Activated CD8-positive, alpha-beta T cell treated with anti-CD3 and anti-CD28 coated beads, Interleukin-2, amount 10 ng/mL, durations not matched to agents 7 days and 5 days (primary cell): Measurements from ENCODE around the gene SKA2. TPM values are rescaled to one million over a fixed set of nuclear protein-coding genes. Genes with fewer than 3 reads are reported as not detected.
A peak's percentile ranks its signal among the peaks of the same experiment; 100 is the strongest.
"Not testable (repeated sequence)": the region's sequence is repeated elsewhere in the genome, so short reads cannot be mapped to it uniquely, and the experiment has no call there.

Experiments
- ATAC-seq: fragments of 150-1000 bp; cut with Tn5 transposase; one replicate; pipeline ENCODE4 v1.10.0; 2021; ENCODE audit warnings: moderate library complexity
- CTCF ChIA-PET: fragments of 350-600 bp; sonication (Branson Sonifier 250); formaldehyde crosslinking; loops from one replicate; lab custom pipeline; 2021; ENCODE audit warnings: antibody characterized with exemption; lab: Charles Lee
- POLR2A ChIA-PET: fragments of 350-600 bp; sonication (Branson Sonifier 250); formaldehyde crosslinking; loops from one replicate; lab custom pipeline; 2021; ENCODE audit warnings: antibody characterized with exemption; lab: Charles Lee
- DNase-seq: peaks from one replicate; pipeline ENCODE4 v3.0.0-alpha.2; 2020
- H3K27ac Mint-ChIP-seq: one replicate; pipeline ENCODE4 v1.8.0; 2021; ENCODE audit warnings: mild to moderate bottlenecking, mixed read lengths
- H3K27me3 Mint-ChIP-seq: one replicate; pipeline ENCODE4 v1.8.0; 2021; ENCODE audit warnings: low read depth, mixed read lengths
- H3K36me3 Mint-ChIP-seq: one replicate; pipeline ENCODE4 v1.8.0; 2021; ENCODE audit warnings: low read depth, mixed read lengths
- H3K4me1 Mint-ChIP-seq: one replicate; pipeline ENCODE4 v1.8.0; 2021; ENCODE audit warnings: low read depth, mixed read lengths
- H3K4me3 Mint-ChIP-seq: one replicate; pipeline ENCODE4 v1.8.0; 2021; ENCODE audit warnings: mild to moderate bottlenecking, mixed read lengths
- H3K9me3 Mint-ChIP-seq: one replicate; pipeline ENCODE4 v1.8.0; 2022; ENCODE audit warnings: mixed read lengths; ENCODE audit not compliant: insufficient read depth
- total RNA-seq, 2 experiments: library from RNA; stranded (reverse); gene quantifications; one replicate each; pipeline ENCODE4 v1.2.3, GENCODE V29; 2021

SKA2 gene, protein sequence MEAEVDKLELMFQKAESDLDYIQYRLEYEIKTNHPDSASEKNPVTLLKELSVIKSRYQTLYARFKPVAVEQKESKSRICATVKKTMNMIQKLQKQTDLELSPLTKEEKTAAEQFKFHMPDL
- total RNA-seq = 100 to 1,000 TPM; 105 to 121 TPM

DNA sequence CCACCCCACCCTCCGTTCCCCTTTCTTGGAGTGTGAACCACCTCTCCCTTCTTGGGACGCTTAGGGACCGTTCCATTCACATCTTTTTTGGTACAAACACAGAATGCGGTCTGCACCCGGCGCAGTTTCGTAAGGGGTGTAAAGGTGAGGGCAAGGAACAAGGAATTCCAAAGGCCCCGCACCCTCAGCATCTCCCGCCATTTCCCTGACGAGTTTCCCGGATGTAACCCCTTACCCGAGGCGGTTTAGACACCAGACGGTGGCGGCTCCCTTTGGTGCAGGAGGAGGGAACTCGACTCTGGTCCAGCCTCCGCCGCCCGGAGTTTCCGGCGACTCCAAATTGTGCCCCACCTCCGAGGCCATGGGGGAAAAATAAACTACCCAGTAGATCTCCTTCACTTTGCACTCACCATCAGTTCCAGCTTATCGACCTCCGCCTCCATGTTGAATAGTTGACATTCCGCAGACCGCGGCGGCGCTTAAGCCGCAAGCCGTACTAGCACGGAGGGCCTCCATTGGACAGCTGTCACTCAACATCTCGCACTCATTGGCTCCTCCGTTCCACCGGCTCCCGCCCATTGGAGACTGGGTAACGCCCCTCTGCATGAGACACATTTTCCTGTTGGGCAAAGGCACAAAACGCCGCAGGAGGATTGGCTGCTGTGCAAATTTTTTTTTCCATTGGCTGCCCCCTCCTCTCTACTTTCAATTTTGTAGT, at the start of gene SKA2:
TSS of gene SKA2 (minus strand) at position 466 of the 718 bp plus-strand sequence. CDS start at position 443, 23 bp downstream.
- H3K27ac Mint-ChIP-seq = no peak within 1 kb of the TSS
- ATAC-seq (peak; percentile 87), DNase-seq (peak; percentile 99)
- H3K4me1 Mint-ChIP-seq = peaks cover 59% of the 10 kb centered on the region
- H3K27me3 Mint-ChIP-seq = no peaks in the 10 kb centered on the region
- no peak within 1 kb of the TSS for H3K4me3 Mint-ChIP-seq
- POLR2A ChIA-PET = interaction anchor here (0.6 to 5.2 kb wide), 11 partner anchors 9 to 815 kb away, joined by 3 to 48 read pairs (median 3); partner anchors contain the start of genes CLTC and TRIM37
- CTCF ChIA-PET = interaction anchor here (0.8 to 1.7 kb wide), 3 partner anchors 9 to 46 kb away, joined by 3 to 6 read pairs (median 3); no protein-coding TSS in a partner anchor
- peaks cover 43% of the 10 kb centered on the region for H3K36me3 Mint-ChIP-seq
- no peaks in the 10 kb centered on the region for H3K9me3 Mint-ChIP-seq

GRCh38 chr17:59202320-59202719, 47.3 kb upstream of the SKA2 start:
- no peak for DNase-seq
- no peak for ATAC-seq
- H3K9me3 Mint-ChIP-seq = no peaks in the 10 kb centered on the region
- H3K27ac Mint-ChIP-seq = no peak overlapping the region
- H3K27me3 Mint-ChIP-seq = no peaks in the 10 kb centered on the region
- peaks cover 36% of the 10 kb centered on the region for H3K36me3 Mint-ChIP-seq
- POLR2A ChIA-PET = no interaction called here
- H3K4me1 Mint-ChIP-seq = no peaks in the 10 kb centered on the region
- CTCF ChIA-PET = no interaction called here
- H3K4me3 Mint-ChIP-seq = no peak overlapping the region

DNA sequence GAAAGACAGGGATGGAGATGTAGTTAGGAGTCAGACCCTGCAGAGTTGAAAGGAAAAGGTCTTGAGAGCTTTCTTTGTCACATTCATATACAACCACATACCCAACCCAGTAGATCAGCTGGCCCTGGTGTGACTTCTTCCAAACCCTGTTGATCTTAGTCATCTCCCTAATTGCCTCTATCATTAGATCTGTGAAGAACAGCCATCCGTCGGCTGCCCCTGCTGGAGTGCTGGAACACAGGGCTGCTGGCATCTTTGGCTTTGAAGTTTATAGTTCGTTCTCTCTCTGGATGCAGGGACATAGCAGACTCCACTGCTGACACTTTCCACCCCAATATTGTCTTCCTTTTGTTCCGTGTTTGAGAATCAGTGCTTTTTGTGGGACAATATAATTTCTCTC, 44.4 kb upstream of the SKA2 start:
- H3K4me1 Mint-ChIP-seq = no peaks in the 10 kb centered on the region
- peaks cover 50% of the 10 kb centered on the region for H3K36me3 Mint-ChIP-seq
- no peak overlapping the region for H3K4me3 Mint-ChIP-seq
- DNase-seq = no peak
- peak overlapping the region; percentile 1 for H3K27ac Mint-ChIP-seq
- H3K9me3 Mint-ChIP-seq = no peaks in the 10 kb centered on the region
- POLR2A ChIA-PET = interaction anchor here (0.8 kb wide), 1 partner anchor 32 kb away, joined by 3 read pairs; no protein-coding TSS in a partner anchor
- ATAC-seq = no peak
- CTCF ChIA-PET = no interaction called here
- no peaks in the 10 kb centered on the region for H3K27me3 Mint-ChIP-seq

GRCh38 chr17:59193336-59193862, 38.4 kb upstream of the SKA2 start:
- CTCF ChIA-PET = no interaction called here
- no peaks in the 10 kb centered on the region for H3K9me3 Mint-ChIP-seq
- no peak overlapping the region for H3K4me3 Mint-ChIP-seq
- H3K27ac Mint-ChIP-seq = no peak overlapping the region
- no peaks in the 10 kb centered on the region for H3K27me3 Mint-ChIP-seq
- H3K4me1 Mint-ChIP-seq = no peaks in the 10 kb centered on the region
- ATAC-seq (no peak), DNase-seq (no peak)
- POLR2A ChIA-PET = no interaction called here
- peaks cover 56% of the 10 kb centered on the region for H3K36me3 Mint-ChIP-seq

DNA sequence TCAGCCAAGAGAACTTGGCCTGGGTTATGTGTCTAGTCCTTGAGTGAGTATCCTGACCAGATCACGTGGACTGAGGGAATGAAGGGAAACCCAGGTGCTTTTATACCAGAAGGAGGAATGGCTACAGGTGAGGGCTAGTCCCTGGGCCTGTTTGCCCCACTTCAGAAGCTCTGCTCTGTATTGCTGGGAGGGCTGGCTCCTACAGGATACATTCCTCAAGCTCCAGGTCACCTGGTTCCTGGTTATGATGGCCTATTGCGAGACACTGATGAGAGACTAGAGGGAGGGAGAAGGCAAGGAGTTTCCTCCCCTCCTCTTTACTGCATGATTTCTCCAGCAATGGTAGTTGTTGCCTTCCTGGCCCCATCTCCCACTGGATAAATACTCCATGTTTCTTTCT, 35.8 kb upstream of the SKA2 start:
- ChIA-PET POLR2A (no interaction called here), CTCF (no interaction called here)
- ATAC-seq (no peak), DNase-seq (no peak)
- Mint-ChIP-seq H3K9me3 (no peaks in the 10 kb centered on the region), H3K36me3 (peaks cover 62% of the 10 kb centered on the region), H3K27me3 (no peaks in the 10 kb centered on the region), H3K4me3 (no peak overlapping the region), H3K4me1 (no peaks in the 10 kb centered on the region), H3K27ac (no peak overlapping the region)

DNA sequence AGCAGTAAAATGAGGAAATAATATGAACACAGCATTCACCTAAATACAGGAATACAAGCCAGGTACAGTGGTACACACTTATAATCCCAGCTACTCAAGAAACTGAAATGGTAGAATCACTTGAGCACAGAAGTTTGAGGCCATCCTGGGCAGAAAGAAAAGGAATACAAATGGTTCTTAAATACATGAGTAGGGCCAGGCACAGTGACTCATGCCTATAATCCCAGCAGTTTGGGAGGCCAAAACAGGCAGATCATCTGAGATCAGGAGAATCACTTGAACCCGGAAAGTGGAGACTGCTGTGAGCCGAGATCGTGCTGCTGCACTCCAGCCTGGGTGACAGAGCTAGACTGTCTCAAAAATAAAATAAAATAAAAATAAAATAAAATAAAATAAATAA, 31.9 kb upstream of the SKA2 start:
- H3K36me3 Mint-ChIP-seq = peaks cover 50% of the 10 kb centered on the region
- no peak for DNase-seq
- H3K27me3 Mint-ChIP-seq = no peaks in the 10 kb centered on the region
- no peak overlapping the region for H3K4me3 Mint-ChIP-seq
- ChIA-PET POLR2A (no interaction called here), CTCF (no interaction called here)
- H3K27ac Mint-ChIP-seq = no peak overlapping the region
- H3K4me1 Mint-ChIP-seq = no peaks in the 10 kb centered on the region
- ATAC-seq = no peak
- no peaks in the 10 kb centered on the region for H3K9me3 Mint-ChIP-seq

DNA sequence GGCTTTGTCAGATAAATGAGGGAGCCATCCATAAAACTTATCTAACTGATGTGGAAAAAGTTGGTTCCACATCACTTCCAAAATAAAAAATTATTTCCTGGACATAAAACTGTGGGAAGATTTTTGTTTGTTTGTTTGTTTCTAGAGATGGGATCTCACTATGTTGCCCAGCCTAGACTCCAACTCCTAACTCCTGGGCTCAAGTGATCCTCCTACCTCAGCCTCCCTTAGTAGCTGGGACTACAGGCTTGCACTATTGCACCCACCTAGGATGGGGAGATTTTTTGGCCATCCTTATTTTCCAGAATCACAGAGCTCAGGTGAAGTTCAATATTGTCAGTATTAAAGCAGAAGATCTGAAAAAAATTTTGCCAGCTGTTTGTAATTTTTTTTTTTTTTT, 31.0 kb upstream of the SKA2 start:
- POLR2A ChIA-PET = no interaction called here
- peaks cover 52% of the 10 kb centered on the region for H3K36me3 Mint-ChIP-seq
- no peaks in the 10 kb centered on the region for H3K9me3 Mint-ChIP-seq
- no peak overlapping the region for H3K4me3 Mint-ChIP-seq
- no peaks in the 10 kb centered on the region for H3K27me3 Mint-ChIP-seq
- CTCF ChIA-PET = interaction anchor here (1.0 kb wide), 1 partner anchor 667 kb away, joined by 3 read pairs; no protein-coding TSS in a partner anchor
- no peaks in the 10 kb centered on the region for H3K4me1 Mint-ChIP-seq
- DNase-seq (no peak), ATAC-seq (no peak)
- H3K27ac Mint-ChIP-seq = no peak overlapping the region

GRCh38 chr17:59181481-59181880, 26.5 kb upstream of the SKA2 start:
- Mint-ChIP-seq H3K9me3 (no peaks in the 10 kb centered on the region), H3K4me1 (no peaks in the 10 kb centered on the region), H3K27ac (no peak overlapping the region), H3K4me3 (no peak overlapping the region), H3K27me3 (no peaks in the 10 kb centered on the region), H3K36me3 (peaks cover 56% of the 10 kb centered on the region)
- CTCF ChIA-PET = no interaction called here
- ATAC-seq (no peak), DNase-seq (no peak)
- POLR2A ChIA-PET = no interaction called here

DNA sequence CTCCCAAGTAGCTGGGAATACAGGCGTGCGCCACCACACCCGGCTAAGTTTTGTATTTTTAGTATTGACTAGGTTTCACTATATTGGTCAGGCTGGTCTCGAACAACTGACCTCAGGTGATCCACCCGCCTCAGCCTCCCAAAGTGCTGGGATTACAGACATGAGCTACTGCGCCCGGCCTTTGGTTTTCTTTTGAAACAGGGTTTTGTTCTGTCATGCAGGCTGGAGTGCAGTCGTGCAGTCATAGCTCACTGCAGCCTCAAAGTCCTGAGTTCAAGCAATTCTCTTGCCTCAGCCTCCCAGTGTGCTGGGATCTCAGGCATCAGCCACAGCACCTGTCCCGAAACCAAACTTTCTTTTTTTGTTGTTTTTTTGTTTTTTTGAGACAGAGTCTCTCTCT, 25.6 kb upstream of the SKA2 start:
- Mint-ChIP-seq H3K4me1 (no peaks in the 10 kb centered on the region), H3K4me3 (no peak overlapping the region), H3K27ac (no peak overlapping the region), H3K27me3 (no peaks in the 10 kb centered on the region), H3K36me3 (peaks cover 58% of the 10 kb centered on the region), H3K9me3 (no peaks in the 10 kb centered on the region)
- ChIA-PET POLR2A (no interaction called here), CTCF (no interaction called here)
- no peak for DNase-seq
- no peak for ATAC-seq

DNA sequence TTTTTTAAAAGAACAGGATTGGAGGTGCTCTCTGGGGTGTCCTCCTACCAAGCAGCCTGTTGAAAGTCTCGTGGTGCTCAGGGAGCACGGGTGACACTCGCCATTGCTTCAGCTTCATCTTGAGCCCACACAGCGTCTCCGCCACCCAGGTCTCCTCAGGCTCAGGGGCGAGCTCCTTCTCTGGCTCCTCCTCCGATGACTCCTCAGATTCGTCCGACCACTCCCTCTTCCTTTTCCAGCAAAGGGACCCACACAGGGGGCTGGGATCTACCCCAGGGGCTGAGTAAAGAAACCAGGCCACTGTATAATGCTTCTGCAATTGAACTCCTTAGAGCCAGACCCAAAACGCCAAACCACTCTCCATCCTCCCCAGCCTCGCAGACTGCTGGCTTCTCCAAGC, 24.6 kb upstream of the SKA2 start:
- Mint-ChIP-seq H3K36me3 (peaks cover 59% of the 10 kb centered on the region), H3K27ac (peak overlapping the region; percentile 64)
- H3K4me1 Mint-ChIP-seq, H3K27me3 Mint-ChIP-seq, DNase-seq, ATAC-seq, H3K4me3 Mint-ChIP-seq, H3K9me3 Mint-ChIP-seq, POLR2A ChIA-PET: not testable (repeated sequence)
- CTCF ChIA-PET = interaction anchor here (2.3 kb wide), 1 partner anchor 14 kb away, joined by 6 read pairs; no protein-coding TSS in a partner anchor

- peaks cover 68% of the 10 kb centered on the region for H3K36me3 Mint-ChIP-seq
- H3K27ac Mint-ChIP-seq = no peak overlapping the region
- ChIA-PET CTCF (interaction anchor here (0.7 to 2.3 kb wide), 2 partner anchors 13 to 42 kb away, joined by 4 to 6 read pairs; partner anchors contain the start of gene GDPD1), POLR2A (no interaction called here)
- H3K27me3 Mint-ChIP-seq = no peaks in the 10 kb centered on the region
- DNase-seq = no peak
- no peaks in the 10 kb centered on the region for H3K9me3 Mint-ChIP-seq
- no peak overlapping the region for H3K4me3 Mint-ChIP-seq
- no peak for ATAC-seq
- H3K4me1 Mint-ChIP-seq = no peaks in the 10 kb centered on the region
Observed at GRCh38 chr17:59178266-59178985, 23.4 kb upstream of the SKA2 start.

GRCh38 chr17:59175076-59175475, 20.1 kb upstream of the SKA2 start:
- H3K4me3 Mint-ChIP-seq = no peak overlapping the region
- DNase-seq (no peak), ATAC-seq (no peak)
- H3K27me3 Mint-ChIP-seq = no peaks in the 10 kb centered on the region
- H3K4me1 Mint-ChIP-seq = no peaks in the 10 kb centered on the region
- ChIA-PET CTCF (no interaction called here), POLR2A (no interaction called here)
- peaks cover 61% of the 10 kb centered on the region for H3K36me3 Mint-ChIP-seq
- H3K27ac Mint-ChIP-seq = no peak overlapping the region
- no peaks in the 10 kb centered on the region for H3K9me3 Mint-ChIP-seq
